Left cardiac atrium (tissue), 4 donors: Measurements from ENCODE around the gene PCBD1. TPM values are rescaled to one million over a fixed set of nuclear protein-coding genes. Genes with fewer than 3 reads are reported as not detected.

Experiments
- ATAC-seq, 2 donors: fragments of 200-7000 bp; cut with Tn5 transposase; one replicate each; pipeline ENCODE4 v1.9.1; 2020; ENCODE audit warnings: mild to moderate bottlenecking in 2 of 2, moderate library complexity in 2 of 2
- DNase-seq: peaks from one replicate; pipeline ENCODE4 v3.0.0-alpha.2; 2020
- intact Hi-C, 2 donors: fragments of 100-400 bp; cut with DNase I; formaldehyde crosslinking; loops; one replicate each; pipeline versions ENCODE4 v1.14.1 to v1.15.1; 2022 to 2023
- long read RNA-seq: library from polyadenylated mRNA; unstranded; transcript quantifications from one replicate; pipeline ENCODE4 v2.0.0, GENCODE V29; 2021
- total RNA-seq, 2 donors: library from RNA; stranded (reverse); fragmentation: NEBNext Ultra II Directional; extraction: Animal tissue kit (Norgen Biotek cat#: 25700); gene quantifications; one replicate each; pipeline ENCODE4 v1.2.1, GENCODE V29; 2021
- donor health status: DM: no; HTN: yes; CAD: no.
- donor health status: DM: no; HTN: yes; CAD: no; lungs with severe emphysema.
- donor health status: DM: yes; HTN: yes; CAD: no.
- donor health status: Dilated cardiomyopathy.

PCBD1 gene
- total RNA-seq, result 100 to 1,000 TPM; 103 to 116 TPM
- long read RNA-seq, transcript PCBD1-201 (4 exons, 1,006 nt), result major isoform, 13 of 18 reads
- long read RNA-seq, partial matches to known transcripts, result 1 of 18 reads
- long read RNA-seq, other reads (novel, unspliced or antisense), result 4 of 18 reads

DNA sequence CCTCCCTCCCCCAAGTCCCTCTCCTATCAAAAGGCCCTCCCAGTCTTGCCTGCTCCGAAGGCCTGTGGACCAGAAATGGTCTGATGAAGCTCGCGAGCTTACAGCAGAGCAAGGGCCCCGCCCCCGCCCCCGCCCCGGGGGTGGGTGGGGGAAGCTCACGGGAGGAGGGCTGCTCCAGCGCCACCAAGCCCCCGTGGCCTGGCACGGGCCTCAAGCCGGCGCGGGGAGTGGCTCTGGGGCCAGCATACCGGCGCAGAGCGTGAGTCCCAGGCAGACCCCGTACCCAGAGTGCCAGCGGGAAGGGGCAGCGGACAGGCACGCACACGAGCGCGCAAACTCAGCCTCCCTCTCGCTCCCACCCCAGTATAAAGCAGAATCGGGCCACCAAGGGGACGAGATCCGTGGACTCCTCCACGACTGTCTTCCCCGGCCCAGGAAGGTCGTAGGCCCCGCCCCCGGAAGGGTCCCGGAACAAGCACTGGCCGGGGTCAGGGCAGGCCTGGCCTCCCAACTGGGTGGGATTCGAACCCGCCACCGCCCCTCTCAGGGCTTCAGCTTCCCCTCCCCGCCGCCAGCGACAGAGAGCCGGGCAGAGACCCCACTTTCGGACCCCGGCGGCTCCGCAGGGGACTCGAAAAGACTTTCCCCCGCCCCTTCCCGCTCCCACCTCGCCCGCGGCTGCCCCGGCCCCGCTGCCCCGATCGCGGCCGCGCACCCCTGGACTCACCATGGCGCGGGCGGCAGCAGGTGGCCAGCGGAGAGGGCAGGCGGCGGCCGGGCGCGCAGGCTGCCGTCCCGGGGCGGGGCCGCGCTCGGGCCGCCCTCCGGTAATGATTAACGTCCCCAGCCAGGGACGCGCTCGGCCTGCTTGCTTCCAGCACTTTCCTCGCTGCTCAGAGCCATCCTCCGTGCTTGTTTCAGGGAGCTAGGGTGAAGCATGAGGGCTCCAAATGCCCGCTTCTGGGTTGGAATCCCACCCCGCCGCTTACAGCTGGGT, at the start of gene PCBD1:
Gene PCBD1 (minus strand): TSS at position 762 of the 997 bp plus-strand sequence. CDS start 32 bp downstream, at position 730.
- ATAC-seq, result peak; percentile 88 to 91
- peak; percentile 84 for DNase-seq
- intact Hi-C loops, result no loop called here

DNA sequence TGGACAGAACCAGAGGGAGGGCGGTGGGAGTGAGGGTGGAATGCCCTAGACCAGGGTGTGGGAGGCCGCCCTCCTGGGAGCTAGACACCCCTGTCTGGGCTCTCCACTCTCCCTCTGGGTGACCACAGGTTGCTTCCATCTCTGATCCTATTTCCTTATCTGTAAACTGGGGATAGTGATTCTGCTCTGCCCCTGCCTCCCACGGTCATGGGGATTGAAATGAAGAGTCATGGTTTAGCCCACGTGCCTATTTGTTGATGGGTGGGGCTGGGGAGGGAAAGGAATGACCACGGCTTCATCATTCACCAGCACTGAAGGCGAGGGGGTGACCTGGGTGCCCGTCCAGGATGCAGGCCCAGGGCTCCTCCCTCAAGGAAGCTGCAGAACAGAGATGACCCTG, 49.3 kb upstream of the PCBD1 start:
- intact Hi-C loops, result no loop called here
- DNase-seq (no peak), ATAC-seq (no peak)

DNA sequence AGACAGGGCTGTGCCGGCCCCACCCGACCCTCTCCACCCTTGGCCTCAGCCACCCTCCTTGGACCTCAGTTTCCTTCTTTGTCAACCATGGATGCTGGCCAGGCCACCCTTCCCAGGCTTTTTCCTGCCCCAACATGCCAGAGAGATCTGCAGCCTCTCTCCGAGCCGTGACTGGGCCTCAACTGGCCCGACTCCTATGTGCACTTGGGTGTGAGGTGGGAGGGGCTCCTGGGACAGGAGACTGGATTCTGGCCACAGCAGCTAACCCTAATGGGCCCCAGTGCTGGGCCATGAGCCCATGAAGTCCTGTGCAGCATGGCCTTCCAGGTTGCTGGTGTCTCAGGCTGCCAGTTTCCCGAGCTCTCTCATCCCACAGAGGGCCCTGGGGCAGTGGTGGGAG, 47.7 kb upstream of the PCBD1 start:
- no peak for DNase-seq
- intact Hi-C loops, result no loop called here
- ATAC-seq, result peak in 1 of 2 donors; percentile 48

DNA sequence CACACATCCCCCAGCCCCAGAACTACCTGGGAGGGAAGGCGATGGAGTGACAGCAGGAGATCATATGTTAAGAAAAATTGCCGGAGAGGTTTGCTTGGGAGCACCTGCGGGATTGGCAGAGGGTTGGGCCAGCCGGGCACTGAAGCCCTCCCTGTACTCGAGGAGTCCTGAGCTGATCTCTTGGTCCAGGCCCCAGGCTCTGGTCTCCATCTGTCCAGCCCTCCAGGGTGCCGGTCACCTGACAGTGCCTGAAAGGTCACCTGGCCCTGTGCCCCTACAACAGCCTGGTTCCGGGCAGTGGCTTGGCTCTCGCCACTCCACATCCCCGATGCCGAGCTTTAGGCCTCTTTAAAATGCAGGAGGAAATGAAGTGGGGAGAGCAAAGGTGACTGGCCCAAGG, 47.3 kb upstream of the PCBD1 start:
- ATAC-seq (no peak), DNase-seq (no peak)
- intact Hi-C loops, result no loop called here

DNA sequence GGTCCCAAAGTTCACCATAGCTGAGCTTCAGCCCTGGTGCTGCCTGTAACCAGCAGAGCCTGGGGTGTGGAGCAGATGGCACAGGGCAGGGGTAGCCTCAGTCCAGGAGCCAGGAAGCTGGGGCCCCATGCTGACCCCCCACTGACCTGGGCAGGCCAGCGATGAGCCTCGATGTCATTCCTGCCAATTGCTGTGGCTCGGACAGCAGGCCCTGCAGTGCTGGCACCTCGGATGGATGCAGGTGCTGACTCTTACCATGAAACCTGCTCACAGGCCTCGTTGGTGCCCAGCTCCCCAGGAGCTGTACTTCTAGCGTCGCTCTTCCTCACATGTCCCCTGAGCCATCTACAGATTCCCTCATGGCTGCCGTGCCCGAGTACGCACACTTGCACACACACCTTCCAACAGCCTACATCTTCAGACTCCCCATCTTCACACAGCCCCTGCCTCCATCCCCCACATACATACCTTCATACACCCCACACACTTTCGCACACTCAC, 46.8 kb upstream of the PCBD1 start:
- intact Hi-C loops, result no loop called here
- ATAC-seq (no peak), DNase-seq (no peak)

DNA sequence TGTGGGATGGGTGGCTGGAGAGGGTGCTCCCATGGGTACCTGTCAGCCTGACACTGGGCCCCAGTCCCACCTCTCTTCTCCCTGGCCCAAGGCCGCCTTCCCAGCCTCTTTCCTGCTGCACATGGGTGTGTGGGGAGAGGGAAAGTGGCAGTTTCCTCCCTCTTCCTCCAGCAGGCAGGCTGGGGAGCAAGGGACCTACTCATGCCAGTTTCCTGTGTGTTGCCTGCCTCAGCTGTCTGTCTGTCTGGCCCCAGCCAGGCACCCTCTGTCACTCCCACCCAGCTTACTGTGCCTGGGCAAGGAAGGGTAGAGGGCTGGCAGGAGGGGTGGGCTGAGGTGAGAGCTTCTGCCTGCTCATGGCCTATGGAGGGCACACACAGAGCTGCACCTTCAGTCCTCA, 46.3 kb upstream of the PCBD1 start:
- intact Hi-C loops, result no loop called here
- ATAC-seq, result no peak
- no peak for DNase-seq

DNA sequence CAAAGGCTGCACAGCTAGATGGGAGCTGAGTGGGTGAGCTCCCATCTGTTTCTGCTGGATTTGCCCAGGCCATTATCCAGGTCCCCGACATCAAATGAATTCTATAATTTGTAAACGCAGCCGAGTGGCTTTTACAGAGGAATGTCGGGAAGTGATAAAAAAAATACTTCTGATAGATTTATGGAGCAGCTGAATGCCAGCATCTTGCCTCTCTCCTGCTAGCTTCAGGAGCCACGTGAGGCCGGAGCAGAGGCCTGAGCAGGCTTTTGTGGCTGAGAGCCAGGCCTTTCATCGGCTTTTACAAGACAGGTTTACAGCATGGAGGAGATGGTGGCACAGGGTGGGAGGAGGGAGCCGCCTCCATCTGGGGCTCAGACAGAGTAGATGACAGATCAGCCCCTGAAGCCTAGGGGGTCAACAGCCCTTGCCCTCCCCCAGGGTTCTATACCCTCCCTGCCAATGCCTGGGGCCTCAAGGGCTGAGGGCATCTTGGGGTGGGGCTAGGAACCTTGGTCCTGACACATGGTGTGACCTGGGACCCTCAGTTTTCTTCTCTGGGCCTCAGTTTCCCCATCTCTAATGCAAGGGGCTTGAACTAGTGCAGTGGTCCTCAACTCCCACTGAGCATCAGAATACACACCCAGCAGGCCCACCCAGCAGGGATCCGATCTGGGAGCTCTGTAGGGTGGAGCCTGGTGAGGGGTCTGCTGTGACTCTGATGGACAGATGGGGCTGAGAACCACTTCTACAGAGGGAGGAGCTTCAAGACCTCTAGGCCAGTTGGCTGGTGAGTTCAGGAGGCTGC, 44.2 kb upstream of the PCBD1 start:
- intact Hi-C loops, result no loop called here
- ATAC-seq, result no peak

DNA sequence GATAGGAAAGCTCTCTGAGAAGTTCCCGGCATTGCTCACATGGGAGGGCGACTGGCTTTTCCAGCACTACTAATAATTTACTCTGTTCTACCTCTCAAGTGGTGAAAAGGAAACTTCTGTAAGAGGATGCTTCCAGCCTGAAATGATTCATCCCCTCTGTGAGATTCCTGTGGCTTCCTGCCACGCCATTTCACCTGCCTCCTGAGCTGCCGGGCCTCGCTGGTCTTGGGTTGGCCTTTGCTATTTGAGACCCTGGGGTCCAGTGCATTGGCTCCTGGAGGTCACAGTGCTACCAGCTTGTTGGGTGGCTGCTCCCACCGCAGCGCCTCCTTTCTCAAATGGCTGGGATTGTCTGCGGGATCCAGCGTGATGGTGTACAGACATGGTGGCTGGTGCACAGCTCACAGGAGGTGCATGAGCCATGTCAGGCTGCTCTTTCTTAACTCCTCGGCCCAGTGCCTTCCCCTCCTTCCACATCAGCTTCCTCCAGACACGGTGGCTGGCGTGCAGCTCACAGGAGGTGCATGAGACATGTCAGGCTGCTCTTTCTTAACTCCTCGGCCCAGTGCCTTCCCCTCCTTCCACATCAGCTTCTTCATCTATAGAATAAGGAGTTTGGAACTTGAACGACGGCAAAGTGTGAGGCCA, 42.9 kb upstream of the PCBD1 start:
- DNase-seq (no peak), ATAC-seq (no peak)
- intact Hi-C loops, result no loop called here

More for the DNA sequence above, 44.2 kb upstream of the PCBD1 start:
- DNase-seq, result no peak

DNA sequence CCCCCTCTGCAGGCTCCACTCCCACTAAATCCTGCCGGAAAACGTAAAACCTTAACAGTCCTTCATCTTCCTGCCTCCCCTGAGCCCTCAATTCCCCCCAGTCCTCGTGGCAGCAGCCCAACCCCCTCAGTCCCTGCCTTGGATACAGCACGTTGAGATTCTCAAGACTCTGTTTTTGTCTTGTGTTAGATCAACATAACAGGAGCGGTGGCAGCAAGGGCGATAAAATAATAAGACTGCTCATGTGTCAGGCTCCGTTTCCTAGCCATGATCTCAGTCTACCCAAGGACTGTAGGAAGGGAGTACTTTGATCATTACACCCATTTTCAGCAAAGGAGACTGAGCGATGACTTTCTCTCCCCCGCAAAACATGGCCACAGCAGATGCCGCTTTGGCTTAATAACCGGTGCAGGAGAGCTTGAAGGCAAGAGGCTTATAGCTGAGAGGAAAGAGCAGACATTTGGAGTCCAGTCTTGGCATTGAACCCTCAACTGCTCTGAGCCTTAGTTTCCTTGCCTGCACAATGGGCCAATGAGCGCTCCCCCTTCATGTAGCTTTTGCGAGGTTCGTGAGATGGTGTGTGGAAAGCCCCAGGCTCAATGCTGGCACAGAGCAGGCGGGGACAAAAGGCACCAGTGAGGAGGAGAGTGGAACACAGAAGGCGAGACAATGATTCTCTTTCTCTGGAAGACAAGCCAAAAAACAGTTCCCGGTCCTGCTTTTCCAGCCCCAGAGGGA, 42.1 kb upstream of the PCBD1 start:
- ATAC-seq (no peak), DNase-seq (no peak)
- intact Hi-C loops, result no loop called here

DNA sequence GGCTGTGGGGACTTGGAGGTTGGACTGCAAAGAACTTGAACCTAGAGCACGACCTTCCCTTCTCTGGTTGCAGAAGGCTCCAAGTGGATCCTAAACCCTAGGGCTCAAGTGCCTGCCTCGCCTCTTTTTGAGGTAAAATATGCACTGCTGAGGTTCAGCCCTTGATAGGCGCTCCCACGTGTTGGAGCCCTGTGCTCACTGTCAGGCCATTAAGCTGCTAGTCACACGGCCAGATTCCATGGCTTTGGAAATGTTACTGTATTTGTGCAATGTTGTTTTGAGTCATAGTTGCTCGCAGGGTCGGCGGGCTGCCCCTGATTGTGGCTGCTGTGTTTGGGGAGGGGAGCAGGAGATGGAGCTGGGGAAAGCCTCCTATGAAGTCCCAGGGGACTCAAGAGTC, 39.8 kb upstream of the PCBD1 start:
- ATAC-seq (no peak), DNase-seq (no peak)
- intact Hi-C loops, result loop anchor here (5.0 to 10.0 kb wide), 3 partner anchors 137 to 359 kb away; no protein-coding TSS in a partner anchor

DNA sequence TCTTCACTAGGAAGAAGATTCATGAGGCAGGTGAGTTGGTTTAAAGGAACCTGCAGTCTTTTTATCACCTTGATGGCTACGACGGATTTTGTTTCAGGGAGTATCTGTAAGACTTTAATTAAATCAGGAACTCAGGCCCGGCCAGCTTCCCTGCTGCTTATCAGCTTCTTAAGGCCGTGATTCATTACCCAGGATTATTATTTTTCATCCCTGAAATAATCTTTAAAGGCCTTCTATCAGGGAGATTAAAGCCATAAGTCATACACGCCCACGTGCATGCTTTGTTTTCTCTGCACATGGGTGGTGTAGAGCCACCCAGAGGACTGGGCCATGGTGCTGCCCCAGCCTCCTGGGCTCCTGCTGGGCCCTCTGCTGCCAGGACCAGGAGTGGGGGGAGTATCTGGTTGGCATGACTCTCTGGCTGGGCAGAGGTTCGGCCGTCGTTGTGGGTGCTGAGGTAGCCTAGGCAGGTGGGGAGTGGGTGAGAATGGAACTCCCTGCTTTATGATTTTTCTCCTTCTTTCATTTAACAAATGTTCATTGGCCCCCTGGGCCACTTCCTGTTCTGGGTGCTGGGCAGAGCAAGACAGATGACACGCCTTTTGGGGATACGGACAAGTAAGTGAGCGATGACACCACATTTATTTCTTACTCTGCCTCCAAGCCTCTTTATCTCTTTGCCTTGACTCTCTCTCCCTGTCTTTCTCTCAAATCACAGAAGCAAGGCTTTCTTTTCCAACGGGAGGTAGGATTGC, 39.0 kb upstream of the PCBD1 start:
- peak in 1 of 2 donors; percentile 34 for ATAC-seq
- intact Hi-C loops, result loop anchor here (2.0 to 10.0 kb wide), 4 partner anchors 137 to 360 kb away; no protein-coding TSS in a partner anchor
- no peak for DNase-seq

DNA sequence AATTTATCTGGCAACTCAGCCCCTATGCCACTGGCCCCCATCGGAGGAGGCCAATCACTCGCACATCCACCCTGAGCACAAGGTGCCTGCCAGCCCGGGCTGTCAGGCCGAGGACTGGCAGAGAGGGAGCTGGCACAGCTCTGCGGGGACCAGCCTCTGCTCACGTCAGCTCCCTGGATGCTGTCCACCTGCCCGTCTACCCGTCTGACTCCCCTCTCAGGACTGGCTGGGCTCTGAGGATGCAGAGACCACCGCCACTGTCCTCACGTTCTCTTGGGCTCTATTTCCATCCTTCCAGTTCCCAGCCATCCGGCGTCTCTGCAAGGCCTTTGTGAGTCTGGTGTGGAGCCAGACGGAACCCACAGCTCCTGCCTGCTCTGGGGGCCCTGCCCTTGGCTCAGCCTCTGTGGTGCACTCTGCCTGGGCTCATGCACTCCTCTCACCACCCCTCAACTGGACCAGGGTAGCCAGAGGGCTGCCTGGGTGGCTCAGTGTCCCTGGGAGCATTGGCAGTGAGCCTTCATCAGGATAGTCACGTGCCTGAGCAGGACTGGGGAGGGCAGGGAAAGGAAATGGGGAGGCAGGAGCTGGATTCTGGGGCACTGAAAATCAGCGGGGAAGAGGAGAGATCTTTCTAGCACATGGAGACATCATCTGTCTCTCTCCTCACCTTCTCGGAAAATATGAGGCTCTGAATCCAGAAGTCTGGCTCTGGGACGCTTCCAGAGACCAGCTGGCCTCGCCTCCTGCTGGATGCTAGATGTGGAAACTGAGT, 38.0 kb upstream of the PCBD1 start:
- intact Hi-C loops, result loop anchor here (2.0 to 10.0 kb wide), 4 partner anchors 138 to 361 kb away; no protein-coding TSS in a partner anchor
- peak; percentile 37 for DNase-seq
- ATAC-seq, result peak; percentile 78 to 79

DNA sequence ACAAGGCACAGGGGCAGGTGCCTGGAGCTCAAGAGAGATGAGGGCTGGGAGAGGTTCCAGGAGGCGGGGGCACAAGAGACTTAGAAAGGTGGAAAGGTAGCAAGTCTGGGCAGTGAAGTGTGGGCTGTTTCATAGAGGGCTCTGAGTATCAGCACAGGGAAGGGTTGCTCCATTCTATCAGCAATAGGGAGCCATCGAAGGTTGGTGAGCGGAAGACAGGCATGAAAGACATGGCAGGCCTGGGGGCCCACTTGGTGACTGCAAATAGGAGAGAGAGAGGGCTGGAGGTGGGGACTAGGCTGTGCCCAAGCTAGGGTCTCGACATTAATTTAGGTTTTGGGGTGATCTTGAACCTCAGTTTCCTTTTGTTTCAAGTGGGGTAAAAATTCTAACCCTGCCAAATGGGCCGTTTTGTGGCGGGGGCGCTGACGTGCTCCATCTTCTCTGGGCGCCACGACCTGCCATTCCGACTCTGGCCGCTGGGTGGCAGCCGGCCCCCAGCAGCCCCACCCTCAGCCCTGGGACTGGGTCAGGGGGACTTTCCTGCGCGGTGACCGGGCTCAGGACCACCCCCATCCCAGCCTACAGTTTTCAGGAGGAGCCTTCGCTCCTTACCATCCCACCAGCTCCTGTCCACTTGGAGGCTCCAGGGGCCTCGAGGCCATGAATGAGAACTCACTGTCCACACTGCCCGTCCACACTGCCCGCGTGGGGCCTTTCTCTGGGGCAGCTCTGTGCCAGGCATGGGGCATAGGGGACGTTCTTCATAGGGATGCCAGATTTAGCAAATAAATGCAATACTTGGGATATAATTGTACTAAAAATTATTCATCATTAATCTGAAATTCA, 37.2 kb upstream of the PCBD1 start:
- intact Hi-C loops, result loop anchor here (2.0 to 10.0 kb wide), 5 partner anchors 139 to 362 kb away; no protein-coding TSS in a partner anchor
- DNase-seq (peak; percentile 54), ATAC-seq (peak; percentile 80 to 83)

DNA sequence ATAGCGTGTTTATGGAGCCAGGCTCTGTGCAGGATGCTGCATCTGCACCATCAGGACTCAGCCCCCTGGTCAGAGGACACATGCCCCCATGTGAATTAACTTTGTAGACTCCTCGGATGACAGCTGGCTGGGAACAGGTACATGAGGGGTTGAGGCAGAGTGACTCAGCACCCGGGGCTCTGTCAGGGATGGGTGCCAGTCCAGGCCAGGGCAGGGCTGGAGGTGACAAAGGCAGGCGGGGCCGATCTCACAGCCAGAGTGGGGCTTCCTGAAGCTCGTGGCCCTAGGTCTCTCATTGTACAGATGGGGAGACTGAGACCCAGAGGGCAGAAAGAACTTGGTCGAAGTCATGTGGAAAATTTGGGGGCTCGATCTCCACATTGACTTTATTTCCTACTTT, 35.3 kb upstream of the PCBD1 start:
- peak in 1 of 2 donors; percentile 29 for ATAC-seq
- intact Hi-C loops, result loop anchor here in 1 of 2 donors (2.0 to 10.0 kb wide), 2 partner anchors 141 to 285 kb away; no protein-coding TSS in a partner anchor
- DNase-seq, result no peak

DNA sequence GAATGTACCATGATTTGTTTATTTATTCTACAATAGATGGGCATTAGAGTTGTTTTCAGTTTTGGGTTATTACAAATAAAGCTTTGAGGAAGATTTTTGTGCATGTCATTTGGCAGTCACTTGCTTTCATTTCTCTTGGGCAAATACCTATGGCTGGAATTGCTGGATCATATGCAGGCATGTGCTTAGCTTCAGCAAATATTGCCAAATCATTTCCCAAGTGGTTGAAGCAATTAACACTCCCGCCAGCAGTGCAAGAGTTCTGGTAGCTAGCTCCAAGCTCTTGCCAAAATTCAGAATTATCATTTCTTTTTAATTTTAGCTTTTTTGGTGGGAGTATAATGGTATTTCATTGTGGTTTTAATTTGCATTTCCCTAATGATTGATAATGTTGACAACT, 32.9 kb upstream of the PCBD1 start:
- DNase-seq (no peak), ATAC-seq (no peak)
- intact Hi-C loops, result loop anchor here in 1 of 2 donors (10.0 kb wide), 1 partner anchor 144 kb away; no protein-coding TSS in a partner anchor
